ENCODE results near the gene MYCBP2. TPM values are rescaled to one million over a fixed set of nuclear protein-coding genes. Genes with fewer than 3 reads are reported as not detected.
A peak's percentile ranks its signal among the peaks of the same experiment; 100 is the strongest.

Gene MYCBP2
- total and polyA plus RNA-seq, 9 donors = 37.3 to 58.4 (median 50.9) TPM

GRCh38 chr13:77079902-77080413 is 246.9 kb downstream of the MYCBP2 start:
- Histone ChIP-seq H3K4me3 (ENCODE audit: low read length) (no peak overlapping the region), H3K27ac (ENCODE audit: low read length) (no peak overlapping the region), H3K9me3 (replicated peaks; ENCODE audit: control insufficient read depth, low read depth, low read length) (no peaks in the 10 kb centered on the region), H3K4me1 (ENCODE audit: control insufficient read depth, insufficient read depth, low read length) (no peaks in the 10 kb centered on the region), H3K36me3 (ENCODE audit: control insufficient read depth, insufficient read depth, low read length) (peaks cover 18% of the 10 kb centered on the region), H3K27me3 (ENCODE audit: control insufficient read depth, insufficient read depth, low read length) (no peaks in the 10 kb centered on the region)
- DNase-seq = no peak

GRCh38 chr13:77067519-77067918 is 259.4 kb downstream of the MYCBP2 start:
- H3K27me3 ChIP-seq (ENCODE audit: control insufficient read depth, insufficient read depth, low read length) = no peaks in the 10 kb centered on the region
- no peak for DNase-seq
- no peaks in the 10 kb centered on the region for H3K4me1 ChIP-seq (ENCODE audit: control insufficient read depth, insufficient read depth, low read length)
- WGBS (ENCODE audit: insufficient coverage) = 100% methylated on average over 1 of the region's 2 CpGs
- peaks cover 26% of the 10 kb centered on the region for H3K36me3 ChIP-seq (ENCODE audit: control insufficient read depth, insufficient read depth, low read length)
- no peak overlapping the region for H3K27ac ChIP-seq (ENCODE audit: low read length)
- no peaks in the 10 kb centered on the region for H3K9me3 ChIP-seq (replicated peaks; ENCODE audit: control insufficient read depth, low read depth, low read length)
- H3K4me3 ChIP-seq (ENCODE audit: low read length) = no peak overlapping the region

GRCh38 chr13:77065461-77066147 is 261.3 kb downstream of the MYCBP2 start:
- Histone ChIP-seq H3K36me3 (ENCODE audit: control insufficient read depth, insufficient read depth, low read length) (peaks cover 29% of the 10 kb centered on the region), H3K27me3 (ENCODE audit: control insufficient read depth, insufficient read depth, low read length) (no peaks in the 10 kb centered on the region), H3K9me3 (replicated peaks; ENCODE audit: control insufficient read depth, low read depth, low read length) (no peaks in the 10 kb centered on the region), H3K4me3 (ENCODE audit: low read length) (no peak overlapping the region), H3K4me1 (ENCODE audit: control insufficient read depth, insufficient read depth, low read length) (no peaks in the 10 kb centered on the region), H3K27ac (ENCODE audit: low read length) (no peak overlapping the region)
- DNase-seq = peak; percentile 11
- no CpG with 5 or more reads among the region's 5 CpGs for WGBS (ENCODE audit: insufficient coverage)

- WGBS (ENCODE audit: insufficient coverage) = no CpG with 5 or more reads among the region's 1 CpG
These were observed 264.8 kb downstream of the MYCBP2 start for GRCh38 chr13:77062097-77062496.

GRCh38 chr13:77061362-77061761 is 265.5 kb downstream of the MYCBP2 start:
- H3K4me1 ChIP-seq (ENCODE audit: control insufficient read depth, insufficient read depth, low read length) = no peaks in the 10 kb centered on the region
- H3K4me3 ChIP-seq (ENCODE audit: low read length) = no peak overlapping the region
- peaks cover 27% of the 10 kb centered on the region for H3K36me3 ChIP-seq (ENCODE audit: control insufficient read depth, insufficient read depth, low read length)
- no peak for DNase-seq
- no CpG with 5 or more reads among the region's 2 CpGs for WGBS (ENCODE audit: insufficient coverage)
- no peak overlapping the region for H3K27ac ChIP-seq (ENCODE audit: low read length)
- H3K27me3 ChIP-seq (ENCODE audit: control insufficient read depth, insufficient read depth, low read length) = no peaks in the 10 kb centered on the region
- no peaks in the 10 kb centered on the region for H3K9me3 ChIP-seq (replicated peaks; ENCODE audit: control insufficient read depth, low read depth, low read length)

More at GRCh38 chr13:77062097-77062496, 264.8 kb downstream of the MYCBP2 start:
- H3K4me1 ChIP-seq (ENCODE audit: control insufficient read depth, insufficient read depth, low read length) = no peaks in the 10 kb centered on the region
- H3K36me3 ChIP-seq (ENCODE audit: control insufficient read depth, insufficient read depth, low read length) = peaks cover 27% of the 10 kb centered on the region
- H3K9me3 ChIP-seq (replicated peaks; ENCODE audit: control insufficient read depth, low read depth, low read length) = no peaks in the 10 kb centered on the region
- no peak overlapping the region for H3K4me3 ChIP-seq (ENCODE audit: low read length)
- H3K27me3 ChIP-seq (ENCODE audit: control insufficient read depth, insufficient read depth, low read length) = no peaks in the 10 kb centered on the region
- DNase-seq = no peak
- no peak overlapping the region for H3K27ac ChIP-seq (ENCODE audit: low read length)

GRCh38 chr13:77056886-77057285 is 270.0 kb downstream of the MYCBP2 start:
- no peaks in the 10 kb centered on the region for H3K27me3 ChIP-seq (ENCODE audit: control insufficient read depth, insufficient read depth, low read length)
- H3K36me3 ChIP-seq (ENCODE audit: control insufficient read depth, insufficient read depth, low read length) = peaks cover 28% of the 10 kb centered on the region
- DNase-seq = no peak
- no peaks in the 10 kb centered on the region for H3K4me1 ChIP-seq (ENCODE audit: control insufficient read depth, insufficient read depth, low read length)
- WGBS (ENCODE audit: insufficient coverage) = no CpG with 5 or more reads among the region's 3 CpGs
- H3K27ac ChIP-seq (ENCODE audit: low read length) = no peak overlapping the region
- no peaks in the 10 kb centered on the region for H3K9me3 ChIP-seq (replicated peaks; ENCODE audit: control insufficient read depth, low read depth, low read length)
- no peak overlapping the region for H3K4me3 ChIP-seq (ENCODE audit: low read length)

GRCh38 chr13:77056382-77056781 is 270.5 kb downstream of the MYCBP2 start:
- no peak overlapping the region for H3K27ac ChIP-seq (ENCODE audit: low read length)
- H3K4me1 ChIP-seq (ENCODE audit: control insufficient read depth, insufficient read depth, low read length) = no peaks in the 10 kb centered on the region
- H3K36me3 ChIP-seq (ENCODE audit: control insufficient read depth, insufficient read depth, low read length) = peaks cover 31% of the 10 kb centered on the region
- no peak for DNase-seq
- H3K4me3 ChIP-seq (ENCODE audit: low read length) = no peak overlapping the region
- H3K9me3 ChIP-seq (replicated peaks; ENCODE audit: control insufficient read depth, low read depth, low read length) = no peaks in the 10 kb centered on the region
- no peaks in the 10 kb centered on the region for H3K27me3 ChIP-seq (ENCODE audit: control insufficient read depth, insufficient read depth, low read length)
- WGBS (ENCODE audit: insufficient coverage) = no CpG with 5 or more reads among the region's 3 CpGs

- WGBS (ENCODE audit: insufficient coverage) = no CpG with 5 or more reads among the region's 2 CpGs
- peaks cover 33% of the 10 kb centered on the region for H3K36me3 ChIP-seq (ENCODE audit: control insufficient read depth, insufficient read depth, low read length)
- DNase-seq = no peak
These were observed 271.7 kb downstream of the MYCBP2 start for GRCh38 chr13:77055158-77055557.

GRCh38 chr13:77053192-77053591 is 273.7 kb downstream of the MYCBP2 start:
- Histone ChIP-seq H3K4me3 (ENCODE audit: low read length) (no peak overlapping the region), H3K27ac (ENCODE audit: low read length) (no peak overlapping the region), H3K4me1 (ENCODE audit: control insufficient read depth, insufficient read depth, low read length) (no peaks in the 10 kb centered on the region), H3K27me3 (ENCODE audit: control insufficient read depth, insufficient read depth, low read length) (no peaks in the 10 kb centered on the region), H3K9me3 (replicated peaks; ENCODE audit: control insufficient read depth, low read depth, low read length) (no peaks in the 10 kb centered on the region), H3K36me3 (ENCODE audit: control insufficient read depth, insufficient read depth, low read length) (peaks cover 32% of the 10 kb centered on the region)
- no peak for DNase-seq
- no CpG with 5 or more reads among the region's 4 CpGs for WGBS (ENCODE audit: insufficient coverage)

More at GRCh38 chr13:77055158-77055557, 271.7 kb downstream of the MYCBP2 start:
- Histone ChIP-seq H3K4me1 (ENCODE audit: control insufficient read depth, insufficient read depth, low read length) (no peaks in the 10 kb centered on the region), H3K27me3 (ENCODE audit: control insufficient read depth, insufficient read depth, low read length) (no peaks in the 10 kb centered on the region), H3K27ac (ENCODE audit: low read length) (no peak overlapping the region), H3K9me3 (replicated peaks; ENCODE audit: control insufficient read depth, low read depth, low read length) (no peaks in the 10 kb centered on the region), H3K4me3 (ENCODE audit: low read length) (no peak overlapping the region)

- 55% methylated on average over 2 of the region's 4 CpGs for WGBS (ENCODE audit: insufficient coverage)
- H3K36me3 ChIP-seq (ENCODE audit: control insufficient read depth, insufficient read depth, low read length) = peaks cover 37% of the 10 kb centered on the region
These were observed 278.2 kb downstream of the MYCBP2 start for GRCh38 chr13:77048681-77049080.

More at GRCh38 chr13:77048681-77049080, 278.2 kb downstream of the MYCBP2 start:
- Histone ChIP-seq H3K4me3 (ENCODE audit: low read length) (no peak overlapping the region), H3K27ac (ENCODE audit: low read length) (no peak overlapping the region), H3K9me3 (replicated peaks; ENCODE audit: control insufficient read depth, low read depth, low read length) (no peaks in the 10 kb centered on the region), H3K4me1 (ENCODE audit: control insufficient read depth, insufficient read depth, low read length) (no peaks in the 10 kb centered on the region), H3K27me3 (ENCODE audit: control insufficient read depth, insufficient read depth, low read length) (no peaks in the 10 kb centered on the region)
- DNase-seq = no peak

Data from muscle of leg (tissue), 11 donors.